ENCODE results near the gene ADSS1.

ADSS1 gene

GRCh38 chr14:104718871-104719270 is 5.2 kb upstream of the ADSS1 start:
- no peaks in the 10 kb centered on the region for H3K9me2 ChIP-seq (replicated peaks; ENCODE audit: control insufficient read depth, low read length)
- no peak overlapping the region for H3K4me3 ChIP-seq (ENCODE audit: low read length)
- no peaks in the 10 kb centered on the region for H3K79me2 ChIP-seq (ENCODE audit: control insufficient read depth, low read length)
- TF ChIP-seq EZH2phosphoT487 (IDR thresholded peaks at IDR 0.05; ENCODE audit: borderline replicate concordance, low read length), result no peak
- TF ChIP-seq, protein P1, sequence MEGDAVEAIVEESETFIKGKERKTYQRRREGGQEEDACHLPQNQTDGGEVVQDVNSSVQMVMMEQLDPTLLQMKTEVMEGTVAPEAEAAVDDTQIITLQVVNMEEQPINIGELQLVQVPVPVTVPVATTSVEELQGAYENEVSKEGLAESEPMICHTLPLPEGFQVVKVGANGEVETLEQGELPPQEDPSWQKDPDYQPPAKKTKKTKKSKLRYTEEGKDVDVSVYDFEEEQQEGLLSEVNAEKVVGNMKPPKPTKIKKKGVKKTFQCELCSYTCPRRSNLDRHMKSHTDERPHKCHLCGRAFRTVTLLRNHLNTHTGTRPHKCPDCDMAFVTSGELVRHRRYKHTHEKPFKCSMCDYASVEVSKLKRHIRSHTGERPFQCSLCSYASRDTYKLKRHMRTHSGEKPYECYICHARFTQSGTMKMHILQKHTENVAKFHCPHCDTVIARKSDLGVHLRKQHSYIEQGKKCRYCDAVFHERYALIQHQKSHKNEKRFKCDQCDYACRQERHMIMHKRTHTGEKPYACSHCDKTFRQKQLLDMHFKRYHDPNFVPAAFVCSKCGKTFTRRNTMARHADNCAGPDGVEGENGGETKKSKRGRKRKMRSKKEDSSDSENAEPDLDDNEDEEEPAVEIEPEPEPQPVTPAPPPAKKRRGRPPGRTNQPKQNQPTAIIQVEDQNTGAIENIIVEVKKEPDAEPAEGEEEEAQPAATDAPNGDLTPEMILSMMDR (IDR thresholded peaks at IDR 0.05; ENCODE audit: low read depth, low read length, poor library complexity, severe bottlenecking), result no peak
- H3K9me3 ChIP-seq (ENCODE audit: control insufficient read depth, insufficient read depth, low read length), result no peaks in the 10 kb centered on the region
- peaks cover 6% of the 10 kb centered on the region for H3K4me1 ChIP-seq (ENCODE audit: control insufficient read depth, low read length)
- H4K20me1 ChIP-seq (ENCODE audit: control insufficient read depth, insufficient read depth, low read depth, low read length), result no peaks in the 10 kb centered on the region
- H3K36me3 ChIP-seq (ENCODE audit: control insufficient read depth, low read length), result peaks cover 5% of the 10 kb centered on the region; the same call in 1 of the 2 replicates
- H3F3A ChIP-seq (ENCODE audit: control insufficient read depth, insufficient read depth), result no peaks in the 10 kb centered on the region
- H3K4me2 ChIP-seq (ENCODE audit: low read length), result no peak overlapping the region
- H3K27me3 ChIP-seq (ENCODE audit: control insufficient read depth, low read length), result no peaks in the 10 kb centered on the region
- H3K27ac ChIP-seq (ENCODE audit: low read depth, low read length), result no peak overlapping the region

- Histone ChIP-seq H3K27ac (ENCODE audit: low read depth, low read length) (no peak overlapping the region), H3K4me3 (ENCODE audit: low read length) (no peak overlapping the region), H3K9me3 (ENCODE audit: control insufficient read depth, insufficient read depth, low read length) (no peaks in the 10 kb centered on the region), H3K4me1 (ENCODE audit: control insufficient read depth, low read length) (peaks cover 8% of the 10 kb centered on the region), H3K79me2 (ENCODE audit: control insufficient read depth, low read length) (no peaks in the 10 kb centered on the region), H4K20me1 (ENCODE audit: control insufficient read depth, insufficient read depth, low read depth, low read length) (no peaks in the 10 kb centered on the region), H3K36me3 (ENCODE audit: control insufficient read depth, low read length) (peaks cover 3% of the 10 kb centered on the region; the same call in 1 of the 2 replicates), H3K27me3 (ENCODE audit: control insufficient read depth, low read length) (peaks cover 2% of the 10 kb centered on the region), H3F3A (ENCODE audit: control insufficient read depth, insufficient read depth) (no peaks in the 10 kb centered on the region), H3K9me2 (replicated peaks; ENCODE audit: control insufficient read depth, low read length) (no peaks in the 10 kb centered on the region), H3K4me2 (ENCODE audit: low read length) (no peak overlapping the region)
- no peak for TF ChIP-seq EZH2phosphoT487 (IDR thresholded peaks at IDR 0.05; ENCODE audit: borderline replicate concordance, low read length)
- TF ChIP-seq, protein P1 (IDR thresholded peaks at IDR 0.05; ENCODE audit: low read depth, low read length, poor library complexity, severe bottlenecking), result no peak
These were observed 4.7 kb upstream of the ADSS1 start for GRCh38 chr14:104719343-104719742.

GRCh38 chr14:104721505-104722431 is 2.3 kb upstream of the ADSS1 start:
- TF ChIP-seq EZH2phosphoT487 (IDR thresholded peaks at IDR 0.05; ENCODE audit: borderline replicate concordance, low read length), result no peak
- TF ChIP-seq, protein P1 (IDR thresholded peaks at IDR 0.05; ENCODE audit: low read depth, low read length, poor library complexity, severe bottlenecking), result no peak
- Histone ChIP-seq H3K27me3 (ENCODE audit: control insufficient read depth, low read length) (peaks cover 15% of the 10 kb centered on the region), H3K4me1 (ENCODE audit: control insufficient read depth, low read length) (peaks cover 11% of the 10 kb centered on the region), H4K20me1 (ENCODE audit: control insufficient read depth, insufficient read depth, low read depth, low read length) (no peaks in the 10 kb centered on the region), H3K9me2 (replicated peaks; ENCODE audit: control insufficient read depth, low read length) (no peaks in the 10 kb centered on the region), H3K27ac (ENCODE audit: low read depth, low read length) (no peak overlapping the region), H3F3A (ENCODE audit: control insufficient read depth, insufficient read depth) (no peaks in the 10 kb centered on the region), H3K9me3 (ENCODE audit: control insufficient read depth, insufficient read depth, low read length) (no peaks in the 10 kb centered on the region), H3K4me3 (ENCODE audit: low read length) (no peak overlapping the region), H3K36me3 (ENCODE audit: control insufficient read depth, low read length) (no peaks in the 10 kb centered on the region), H3K79me2 (ENCODE audit: control insufficient read depth, low read length) (no peaks in the 10 kb centered on the region), H3K4me2 (ENCODE audit: low read length) (no peak overlapping the region)
